ENCODE measurements around the gene SLC25A23. TPM values are rescaled to one million over a fixed set of nuclear protein-coding genes. Genes with fewer than 3 reads are reported as not detected.

SLC25A23 gene
- total and polyA plus RNA-seq, 2 donors (not counting 1 experiment from before 2014, with no cell fraction given): 9.3 to 25.3 TPM

- intact Hi-C loops (cut with micrococcal nuclease): loop anchor here (1.0 kb wide), 5 partner anchors 19 to 193 kb away; partner anchors contain the start of gene CLPP
- Mint-ChIP-seq H3K27me3 (no peaks in the 10 kb centered on the region), H3K9me3 (ENCODE audit: insufficient read depth) (no peaks in the 10 kb centered on the region), H3K4me3 (peak overlapping the region; percentile 95), H3K27ac (peak overlapping the region; percentile 97), H3K4me1 (peaks cover 26% of the 10 kb centered on the region)
- Histone ChIP-seq H3K4me2 (replicated peaks; ENCODE audit: low read depth, low read length, poor library complexity, severe bottlenecking) (peak overlapping the region; percentile 91), H3K27ac (ENCODE audit: low read length in 2 of 2) (peak overlapping the region; percentile 73 to 95), H3K79me2 (ENCODE audit: control insufficient read depth, insufficient read depth, low read length) (peaks cover 19% of the 10 kb centered on the region), H2AFZ (ENCODE audit: insufficient read depth, low read depth, low read length, poor library complexity, severe bottlenecking) (peak overlapping the region; percentile 84), H3K9me3 (ENCODE audit: control extremely low read depth in 1 of 3, control insufficient read depth in 2 of 3, insufficient read depth in 1 of 3, low read length in 2 of 3) (no peaks in the 10 kb centered on the region), H3K4me1 (ENCODE audit: control insufficient read depth in 2 of 2, insufficient read depth in 2 of 2, low read length in 2 of 2) (peaks cover 15 to 16% of the 10 kb centered on the region in 2 donors), H3K9ac (ENCODE audit: low read length) (peak overlapping the region; percentile 92), H4K20me1 (ENCODE audit: control insufficient read depth, insufficient read depth, low read length, poor library complexity, severe bottlenecking) (no peaks in the 10 kb centered on the region), H3K4me3 (ENCODE audit: control extremely low read depth in 1 of 5, extremely low read depth in 1 of 5, insufficient read depth in 1 of 5, low read depth in 2 of 5, low read length in 4 of 5) (peak overlapping the region; percentile 70 to 91 (median 83)), H3K27me3 (replicated peaks in 1 of 4; ENCODE audit: control extremely low read depth in 1 of 4, control insufficient read depth in 3 of 4, insufficient read depth in 4 of 4, low read length in 3 of 4) (no peaks in the 10 kb centered on the region), H3K36me3 (replicated peaks in 1 of 2; ENCODE audit: control extremely low read depth in 1 of 2, control insufficient read depth in 1 of 2, extremely low read depth in 1 of 2, insufficient read depth in 2 of 2, low read length in 1 of 2) (peaks cover 3 to 20% of the 10 kb centered on the region in 2 experiments)
- ChIA-PET CTCF (interaction anchor here (0.6 to 1.4 kb wide), 2 partner anchors 20 to 124 kb away, joined by 3 to 5 read pairs; partner anchors contain the start of gene ALKBH7), POLR2A (interaction anchor here (0.6 to 2.7 kb wide), 4 partner anchors 16 to 1223 kb away, joined by 3 to 15 read pairs (median 10); partner anchors contain the start of genes ALKBH7 and KHSRP)
- TF ChIP-seq EZH2 (IDR thresholded peaks at IDR 0.05; ENCODE audit: borderline replicate concordance, insufficient read depth, low read depth, low read length, poor library complexity, severe bottlenecking) (no peak), CTCF (IDR thresholded peaks at IDR 0.05) (no peak)
- 3% methylated on average over 24 of the region's 30 CpGs for WGBS (ENCODE audit: insufficient coverage)
- DNase-seq (no peak), ATAC-seq (ENCODE audit: low read depth) (no peak)
These were observed 67.1 kb downstream of the SLC25A23 start for GRCh38 chr19:6392221-6393073.

Small RNAs within 50 kb of the gene (small RNA-seq; reads per million reads assigned to genes)
- not detected for gene AC010503.2 (ENCODE audit: insufficient read length, low read depth, low replicate concordance)
- not detected for gene MIR6790 (ENCODE audit: insufficient read length, low read depth, low replicate concordance)

Other genes with a start within 250 kb of the SLC25A23 start
- gene MLLT1, start 179.8 kb downstream of the SLC25A23 start, total RNA-seq: 40.2 and 45.7 TPM in 2 replicates
- gene MLLT1, start 179.8 kb downstream of the SLC25A23 start, polyA plus RNA-seq: 15.3 and 19.4 TPM in 2 replicates
- not detected in 2 replicates for gene ACER1, start 126.2 kb downstream of the SLC25A23 start, total RNA-seq
- 0.14 TPM in 1 of 2 replicates, not detected in the other for gene ACER1, start 126.2 kb downstream of the SLC25A23 start, polyA plus RNA-seq
- 38.2 and 39.8 TPM in 2 replicates for gene CLPP, start 98.3 kb downstream of the SLC25A23 start, total RNA-seq
- 82.1 and 83.4 TPM in 2 replicates for gene CLPP, start 98.3 kb downstream of the SLC25A23 start, polyA plus RNA-seq
- gene ALKBH7, start 87.0 kb downstream of the SLC25A23 start, total RNA-seq: 62.7 and 67.0 TPM in 2 replicates
- 27.5 and 36.4 TPM in 2 replicates for gene ALKBH7, start 87.0 kb downstream of the SLC25A23 start, polyA plus RNA-seq
- 3.0 and 3.3 TPM in 2 replicates for gene PSPN, start 83.9 kb downstream of the SLC25A23 start, total RNA-seq
- 0.30 and 1.1 TPM in 2 replicates for gene PSPN, start 83.9 kb downstream of the SLC25A23 start, polyA plus RNA-seq
- 56.5 and 63.4 TPM in 2 replicates for gene GTF2F1, start 66.6 kb downstream of the SLC25A23 start, total RNA-seq
- 41.0 and 47.8 TPM in 2 replicates for gene GTF2F1, start 66.6 kb downstream of the SLC25A23 start, polyA plus RNA-seq
- 195 and 205 TPM in 2 replicates for gene KHSRP, start 35.0 kb downstream of the SLC25A23 start, total RNA-seq
- 79.6 and 82.8 TPM in 2 replicates for gene KHSRP, start 35.0 kb downstream of the SLC25A23 start, polyA plus RNA-seq
- 0.29 and 0.30 TPM in 2 replicates for gene SLC25A41, start 26.0 kb downstream of the SLC25A23 start, total RNA-seq
- 0.07 and 0.48 TPM in 2 replicates for gene SLC25A41, start 26.0 kb downstream of the SLC25A23 start, polyA plus RNA-seq
- gene CRB3, start 4.5 kb upstream of the SLC25A23 start, total RNA-seq: 3.1 and 3.6 TPM in 2 replicates
- gene CRB3, start 4.5 kb upstream of the SLC25A23 start, polyA plus RNA-seq: 1.0 and 2.1 TPM in 2 replicates
- 117 and 119 TPM in 2 replicates for gene DENND1C, start 22.0 kb upstream of the SLC25A23 start, total RNA-seq
- 132 and 134 TPM in 2 replicates for gene DENND1C, start 22.0 kb upstream of the SLC25A23 start, polyA plus RNA-seq
- gene TUBB4A, start 42.5 kb upstream of the SLC25A23 start, total RNA-seq: 21.9 and 22.1 TPM in 2 replicates
- 3.3 and 3.9 TPM in 2 replicates for gene TUBB4A, start 42.5 kb upstream of the SLC25A23 start, polyA plus RNA-seq
- 11.7 TPM in 2 replicates for gene TNFSF9, start 71.2 kb upstream of the SLC25A23 start, total RNA-seq
- gene TNFSF9, start 71.2 kb upstream of the SLC25A23 start, polyA plus RNA-seq: 8.9 and 24.3 TPM in 2 replicates
- 48.5 and 49.1 TPM in 2 replicates for gene CD70, start 131.4 kb upstream of the SLC25A23 start, total RNA-seq
- 14.6 and 23.9 TPM in 2 replicates for gene CD70, start 131.4 kb upstream of the SLC25A23 start, polyA plus RNA-seq
- gene TNFSF14, start 210.4 kb upstream of the SLC25A23 start, total RNA-seq: 0.37 and 0.58 TPM in 2 replicates
- 0.04 and 0.06 TPM in 2 replicates for gene TNFSF14, start 210.4 kb upstream of the SLC25A23 start, polyA plus RNA-seq

Data from B cell (primary cell).